ENCODE results near the gene ZMYND15. TPM values are rescaled to one million over a fixed set of nuclear protein-coding genes. Genes with fewer than 3 reads are reported as not detected.

The ZMYND15 gene
- total and polyA plus RNA-seq, 2 of the 4 experiments (the other 2 are of a cell fraction), result 0.07 TPM; not detected in 1

DNA sequence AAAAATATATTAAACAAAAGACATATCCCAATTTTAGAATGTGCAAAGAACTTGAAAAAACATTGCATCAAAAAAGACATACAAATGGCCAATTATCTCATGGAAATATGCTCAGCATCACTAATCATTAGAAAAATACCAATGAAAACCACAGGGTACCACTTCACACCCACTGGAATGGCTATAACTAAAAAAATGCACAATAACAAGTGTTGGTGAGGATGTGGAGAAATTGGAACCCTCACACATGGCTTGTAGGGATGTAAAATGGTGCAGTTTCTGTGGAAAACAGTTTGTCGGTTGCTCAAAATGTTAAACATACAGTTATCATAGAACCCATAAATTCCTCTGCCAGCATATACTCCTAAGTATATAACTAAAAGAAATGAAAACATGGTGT lies 55.5 kb downstream of the ZMYND15 start:
- ATAC-seq (ENCODE audit: low read depth) (no peak), DNase-seq (no peak)
- no peak overlapping the region for H3K4me2 ChIP-seq (ENCODE audit: low read depth, low read length)
- TF ChIP-seq POLR2A (IDR thresholded peaks at IDR 0.05; ENCODE audit: low read depth, low read length), result no peak
- TF ChIP-seq FOS (IDR thresholded peaks at IDR 0.05; ENCODE audit: low read depth, low read length), result no peak
- TF ChIP-seq CHD1 (IDR thresholded peaks at IDR 0.05; ENCODE audit: low read depth, low read length), result no peak
- H2AK5ac ChIP-seq (ENCODE audit: low read depth, low read length), result peak overlapping the region; percentile 87; the same call in 1 of the 2 replicates
- in situ Hi-C loops (cut with MboI; ENCODE audit: low sequenced_read_pairs), result no loop called here
- no peak overlapping the region for H3K27ac ChIP-seq (ENCODE audit: insufficient read depth, low read length)
- no peak overlapping the region for H2BK20ac ChIP-seq (ENCODE audit: low read depth, low read length)
- peaks cover 11% of the 10 kb centered on the region for H3K9me1 ChIP-seq (ENCODE audit: insufficient read depth, low read length)
- H3K18ac ChIP-seq (ENCODE audit: low read depth, low read length), result no peak overlapping the region
- no peak overlapping the region for H3K4me3 ChIP-seq (ENCODE audit: insufficient read depth, low read depth, low read length)
- H3K9ac ChIP-seq (ENCODE audit: low read depth, low read length), result no peak overlapping the region
- dilution Hi-C loops (cut with HindIII; ENCODE audit: low sequenced_read_pairs, unreplicated experiment), result no loop called here
- peak overlapping the region; percentile 45 for H2AK9ac ChIP-seq (replicated peaks; ENCODE audit: low read depth, low read length, poor library complexity)
- H2BK15ac ChIP-seq (ENCODE audit: low read depth, low read length), result no peak overlapping the region
- peak overlapping the region; percentile 63 to 92 for H4K8ac ChIP-seq (ENCODE audit: low read depth in 2 of 2, low read length in 2 of 2)
- H3K4me1 ChIP-seq (ENCODE audit: control insufficient read depth, insufficient read depth, low read length), result no peaks in the 10 kb centered on the region
- H4K91ac ChIP-seq (ENCODE audit: insufficient read depth, low read depth, low read length), result peak overlapping the region; percentile 40; the same call in 1 of the 2 replicates
- no peak overlapping the region for H3K23ac ChIP-seq (ENCODE audit: low read depth, low read length)
- no TSS peak for BruUV-seq (replicated peaks)
- no peak overlapping the region for H2BK5ac ChIP-seq (ENCODE audit: low read depth, low read length, poor library complexity, severe bottlenecking)
- peaks cover 3% of the 10 kb centered on the region; the same call in 1 of the 2 replicates for H4K20me1 ChIP-seq (ENCODE audit: insufficient read depth, low read length)
- H3K36me3 ChIP-seq (ENCODE audit: control insufficient read depth, insufficient read depth, low read length), result peaks cover 17% of the 10 kb centered on the region
- no peak overlapping the region for H3K56ac ChIP-seq (ENCODE audit: extremely low read depth, insufficient read depth, low read length)
- WGBS, 2 experiments (ENCODE audit: extremely low coverage in 2 of 2, insufficient read length in 1 of 2), result no CpG with 5 or more reads among the region's 1 CpG
- H3K4ac ChIP-seq (ENCODE audit: low read depth, low read length), result peak overlapping the region; percentile 75; the same call in 1 of the 2 replicates
- peak overlapping the region; percentile 84 for H4K5ac ChIP-seq (ENCODE audit: low read depth, low read length)
- H3K27me3 ChIP-seq (ENCODE audit: control insufficient read depth, insufficient read depth, low read length), result no peaks in the 10 kb centered on the region
- peaks cover 11 to 28% of the 10 kb centered on the region in 2 experiments; a peak in 3 of 4 replicates for H3K79me1 ChIP-seq (ENCODE audit: low read depth in 1 of 2, low read length in 2 of 2)
- no peak overlapping the region for H2BK120ac ChIP-seq (ENCODE audit: low read depth, low read length)
- intact Hi-C loops (cut with micrococcal nuclease), result no loop called here
- no peak overlapping the region for H3K14ac ChIP-seq (replicated peaks; ENCODE audit: low read depth, low read length)
- H3K9me3 ChIP-seq (ENCODE audit: control insufficient read depth, insufficient read depth, low read length), result no peaks in the 10 kb centered on the region
- ChIA-PET CTCF (no interaction called here), POLR2A (ENCODE audit: unreplicated experiment) (no interaction called here)
- peak overlapping the region; percentile 85 for H2AFZ ChIP-seq (replicated peaks; ENCODE audit: low read length, poor library complexity)

Other genes starting within 250 kb of the ZMYND15 start
- gene SPNS2, start 241.0 kb upstream of the ZMYND15 start, total RNA-seq (2012; rRNA removed), result under 0.01 TPM in 1 of 2 replicates, not detected in the other
- gene SPNS2, start 241.0 kb upstream of the ZMYND15 start, polyA plus RNA-seq (2012; rRNA removed), result not detected in 2 replicates
- gene MYBBP1A, start 184.4 kb upstream of the ZMYND15 start, total RNA-seq (2012; rRNA removed), result 22.6 and 24.7 TPM in 2 replicates
- gene MYBBP1A, start 184.4 kb upstream of the ZMYND15 start, polyA plus RNA-seq (2012; rRNA removed), result 45.9 and 53.0 TPM in 2 replicates
- gene GGT6, start 179.3 kb upstream of the ZMYND15 start, total RNA-seq (2012; rRNA removed), result not detected in 2 replicates
- not detected in 2 replicates for gene GGT6, start 179.3 kb upstream of the ZMYND15 start, polyA plus RNA-seq (2012; rRNA removed)
- not detected in 2 replicates for gene SMTNL2, start 155.3 kb upstream of the ZMYND15 start, total RNA-seq (2012; rRNA removed)
- not detected in 2 replicates for gene SMTNL2, start 155.3 kb upstream of the ZMYND15 start, polyA plus RNA-seq (2012; rRNA removed)
- not detected in 2 replicates for gene ALOX15, start 98.2 kb upstream of the ZMYND15 start, total RNA-seq (2012; rRNA removed)
- not detected in 2 replicates for gene ALOX15, start 98.2 kb upstream of the ZMYND15 start, polyA plus RNA-seq (2012; rRNA removed)
- gene PELP1, start 35.7 kb upstream of the ZMYND15 start, total RNA-seq (2012; rRNA removed), result 6.3 and 9.2 TPM in 2 replicates
- gene PELP1, start 35.7 kb upstream of the ZMYND15 start, polyA plus RNA-seq (2012; rRNA removed), result 20.8 and 24.0 TPM in 2 replicates
- 3.9 and 6.1 TPM in 2 replicates for gene ARRB2, start 29.2 kb upstream of the ZMYND15 start, total RNA-seq (2012; rRNA removed)
- gene ARRB2, start 29.2 kb upstream of the ZMYND15 start, polyA plus RNA-seq (2012; rRNA removed), result 10.6 and 12.5 TPM in 2 replicates
- gene MED11, start 8.4 kb upstream of the ZMYND15 start, total RNA-seq (2012; rRNA removed), result 9.9 and 10.3 TPM in 2 replicates
- 23.3 and 24.1 TPM in 2 replicates for gene MED11, start 8.4 kb upstream of the ZMYND15 start, polyA plus RNA-seq (2012; rRNA removed)
- 0.28 and 0.36 TPM in 2 replicates for gene CXCL16, start 95 bp downstream of the ZMYND15 start, total RNA-seq (2012; rRNA removed)
- 1.2 and 1.6 TPM in 2 replicates for gene CXCL16, start 95 bp downstream of the ZMYND15 start, polyA plus RNA-seq (2012; rRNA removed)
- not detected in 2 replicates for gene TM4SF5, start 32.1 kb downstream of the ZMYND15 start, total RNA-seq (2012; rRNA removed)
- not detected in 2 replicates for gene TM4SF5, start 32.1 kb downstream of the ZMYND15 start, polyA plus RNA-seq (2012; rRNA removed)
- gene VMO1, start 46.5 kb downstream of the ZMYND15 start, total RNA-seq (2012; rRNA removed), result not detected in 2 replicates
- 0.14 TPM in 1 of 2 replicates, not detected in the other for gene VMO1, start 46.5 kb downstream of the ZMYND15 start, polyA plus RNA-seq (2012; rRNA removed)
- gene GLTPD2, start 49.1 kb downstream of the ZMYND15 start, total RNA-seq (2012; rRNA removed), result not detected in 2 replicates
- gene GLTPD2, start 49.1 kb downstream of the ZMYND15 start, polyA plus RNA-seq (2012; rRNA removed), result not detected in 2 replicates
- 217 and 244 TPM in 2 replicates for gene PSMB6, start 56.3 kb downstream of the ZMYND15 start, total RNA-seq (2012; rRNA removed)
- gene PSMB6, start 56.3 kb downstream of the ZMYND15 start, polyA plus RNA-seq (2012; rRNA removed), result 254 and 291 TPM in 2 replicates
- 9.4 and 12.5 TPM in 2 replicates for gene PLD2, start 67.3 kb downstream of the ZMYND15 start, total RNA-seq (2012; rRNA removed)
- 28.0 and 28.8 TPM in 2 replicates for gene PLD2, start 67.3 kb downstream of the ZMYND15 start, polyA plus RNA-seq (2012; rRNA removed)
- gene MINK1, start 93.5 kb downstream of the ZMYND15 start, total RNA-seq (2012; rRNA removed), result 12.2 and 12.8 TPM in 2 replicates
- gene MINK1, start 93.5 kb downstream of the ZMYND15 start, polyA plus RNA-seq (2012; rRNA removed), result 40.9 and 41.3 TPM in 2 replicates
- gene C17orf107, start 159.7 kb downstream of the ZMYND15 start, total RNA-seq (2012; rRNA removed), result 0.54 and 0.56 TPM in 2 replicates
- gene C17orf107, start 159.7 kb downstream of the ZMYND15 start, polyA plus RNA-seq (2012; rRNA removed), result 0.82 and 1.3 TPM in 2 replicates
- under 0.01 TPM in 2 replicates for gene CHRNE, start 163.3 kb downstream of the ZMYND15 start, total RNA-seq (2012; rRNA removed)
- gene CHRNE, start 163.3 kb downstream of the ZMYND15 start, polyA plus RNA-seq (2012; rRNA removed), result 0.21 and 0.24 TPM in 2 replicates
- gene GP1BA, start 192.4 kb downstream of the ZMYND15 start, total RNA-seq (2012; rRNA removed), result not detected in 2 replicates
- gene GP1BA, start 192.4 kb downstream of the ZMYND15 start, polyA plus RNA-seq (2012; rRNA removed), result not detected in 2 replicates
- gene SLC25A11, start 200.2 kb downstream of the ZMYND15 start, total RNA-seq (2012; rRNA removed), result 30.8 and 35.0 TPM in 2 replicates
- 62.2 and 68.2 TPM in 2 replicates for gene SLC25A11, start 200.2 kb downstream of the ZMYND15 start, polyA plus RNA-seq (2012; rRNA removed)
- gene RNF167, start 200.4 kb downstream of the ZMYND15 start, total RNA-seq (2012; rRNA removed), result 13.1 and 13.3 TPM in 2 replicates
- 79.5 and 83.6 TPM in 2 replicates for gene RNF167, start 200.4 kb downstream of the ZMYND15 start, polyA plus RNA-seq (2012; rRNA removed)
- 348 and 432 TPM in 2 replicates for gene PFN1, start 208.7 kb downstream of the ZMYND15 start, total RNA-seq (2012; rRNA removed)
- 1,671 and 2,152 TPM in 2 replicates for gene PFN1, start 208.7 kb downstream of the ZMYND15 start, polyA plus RNA-seq (2012; rRNA removed)
- 1.4 TPM in 2 replicates for gene ENO3, start 211.3 kb downstream of the ZMYND15 start, total RNA-seq (2012; rRNA removed)
- 4.2 and 5.1 TPM in 2 replicates for gene ENO3, start 211.3 kb downstream of the ZMYND15 start, polyA plus RNA-seq (2012; rRNA removed)
- 50.2 and 52.2 TPM in 2 replicates for gene SPAG7, start 228.0 kb downstream of the ZMYND15 start, total RNA-seq (2012; rRNA removed)
- 108 and 115 TPM in 2 replicates for gene SPAG7, start 228.0 kb downstream of the ZMYND15 start, polyA plus RNA-seq (2012; rRNA removed)
- 1.4 TPM in 2 replicates for gene CAMTA2, start 247.8 kb downstream of the ZMYND15 start, total RNA-seq (2012; rRNA removed)
- 54.7 and 59.7 TPM in 2 replicates for gene CAMTA2, start 247.8 kb downstream of the ZMYND15 start, polyA plus RNA-seq (2012; rRNA removed)